H1 (cell line): ENCODE data around the gene WRAP73. TPM values are rescaled to one million over a fixed set of nuclear protein-coding genes. Genes with fewer than 3 reads are reported as not detected.

Source experiments
- CEBPB ChIP-seq: IDR thresholded peaks from 2 replicates; pipeline ENCODE4 v1.6.1; 2012; ENCODE audit warnings: low read depth, low read length
- EGR1 ChIP-seq: IDR thresholded peaks from 2 replicates; pipeline ENCODE4 v1.6.1; 2011; ENCODE audit warnings: low read depth, low read length, borderline replicate concordance
- KDM5A ChIP-seq: fragments of 200-600 bp; IDR thresholded peaks from 2 replicates; pipeline ENCODE4 v1.7.1; 2012; ENCODE audit warnings: mild to moderate bottlenecking, low read length, inconsistent platforms, mixed read lengths
- RBBP5 ChIP-seq: IDR thresholded peaks from 2 replicates; pipeline ENCODE4 v1.7.1; 2012; ENCODE audit warnings: low read depth, mild to moderate bottlenecking, inconsistent platforms, low read length, moderate library complexity, borderline replicate concordance
- polyA plus RNA-seq, 7 experiments: library from polyadenylated mRNA; depleted of rRNA in 3 of 7; stranded (reverse) in 5 of 7; unstranded in 2 of 7; fragments of >200 nt in 5 of 7; fragments of 200-250 nt in 2 of 7; gene quantifications; 1 replicate in 5 of 7; 2 replicates in 1 of 7; 4 replicates in 1 of 7; pipeline versions ENCODE4 v1.2.1 to v1.2.3, GENCODE V29; 2011 to 2013; ENCODE audit warnings: missing spikeins in 2 of 7, mixed read lengths in 2 of 7
- total RNA-seq: library from RNA; stranded (reverse); fragmentation: NEBNext Ultra II Directional; extraction: Animal tissue kit (Norgen Biotek cat#: 25700); gene quantifications from 2 replicates; pipeline ENCODE4 v1.2.1, GENCODE V29; 2021
- TF ChIP-seq, protein P1 (sequence below): IDR thresholded peaks from 2 replicates; pipeline ENCODE4 v1.6.1; 2011; ENCODE audit warnings: low read length, improper control_type of control experiment

Gene WRAP73
- total and polyA plus RNA-seq, 2 of the 8 experiments (the other 6 are each of a cell fraction or from before 2014, with no cell fraction given) = 30.3 to 50.7 TPM

DNA sequence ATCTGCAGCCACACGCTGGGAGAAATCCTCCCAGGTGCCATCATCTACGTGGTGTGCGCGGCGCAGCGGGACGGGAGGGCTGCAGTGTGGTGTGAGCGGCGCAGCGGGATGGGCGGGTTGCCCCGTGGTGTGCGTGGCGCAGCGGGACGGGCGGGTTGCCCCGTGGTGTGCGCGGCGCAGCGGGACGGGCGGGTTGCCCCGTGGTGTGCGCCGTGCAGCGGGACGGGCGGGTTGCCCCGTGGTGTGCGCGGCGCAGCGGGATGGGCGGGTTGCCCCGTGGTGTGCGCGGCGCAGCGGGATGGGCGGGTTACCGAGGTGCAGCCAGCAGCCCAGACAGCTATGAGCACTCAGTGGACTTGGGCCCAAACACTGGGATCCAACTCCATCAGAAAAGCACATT, 4.7 kb downstream of the WRAP73 start (continued):
- no peak for TF ChIP-seq EGR1
- TF ChIP-seq CEBPB = no peak
- no peak for TF ChIP-seq KDM5A
- TF ChIP-seq, protein P1, sequence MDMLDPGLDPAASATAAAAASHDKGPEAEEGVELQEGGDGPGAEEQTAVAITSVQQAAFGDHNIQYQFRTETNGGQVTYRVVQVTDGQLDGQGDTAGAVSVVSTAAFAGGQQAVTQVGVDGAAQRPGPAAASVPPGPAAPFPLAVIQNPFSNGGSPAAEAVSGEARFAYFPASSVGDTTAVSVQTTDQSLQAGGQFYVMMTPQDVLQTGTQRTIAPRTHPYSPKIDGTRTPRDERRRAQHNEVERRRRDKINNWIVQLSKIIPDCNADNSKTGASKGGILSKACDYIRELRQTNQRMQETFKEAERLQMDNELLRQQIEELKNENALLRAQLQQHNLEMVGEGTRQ = no peak
- TF ChIP-seq RBBP5 = no peak
